NCI-H1048 (cell line): Measurements from ENCODE around the gene TMEM132D.

Source experiments
- DNase-seq: peaks from one replicate; lab custom pipeline; 2025; lab: John Stamatoyannopoulos, UW

Gene TMEM132D

GRCh38 chr12:129825316-129825715 lies 78.5 kb downstream of the TMEM132D start:
- no peak for DNase-seq

GRCh38 chr12:129821964-129822363 lies 81.9 kb downstream of the TMEM132D start:
- no peak for DNase-seq

- DNase-seq, result no peak
Observed at GRCh38 chr12:129819391-129819790, 84.4 kb downstream of the TMEM132D start.

GRCh38 chr12:129815846-129816245 lies 88.0 kb downstream of the TMEM132D start:
- DNase-seq, result no peak

GRCh38 chr12:129811963-129812362 lies 91.9 kb downstream of the TMEM132D start:
- no peak for DNase-seq

- DNase-seq, result no peak
Observed at GRCh38 chr12:129807136-129807535, 96.7 kb downstream of the TMEM132D start.

GRCh38 chr12:129791396-129791795 lies 112.4 kb downstream of the TMEM132D start:
- DNase-seq, result no peak

- DNase-seq, result no peak
Observed at GRCh38 chr12:129790930-129791329, 112.9 kb downstream of the TMEM132D start.

GRCh38 chr12:129790331-129790730 lies 113.5 kb downstream of the TMEM132D start:
- DNase-seq, result no peak

- DNase-seq, result no peak
Observed at GRCh38 chr12:129789921-129790320, 113.9 kb downstream of the TMEM132D start.

- DNase-seq, result no peak
Observed at GRCh38 chr12:129788506-129789084, 115.2 kb downstream of the TMEM132D start.

- DNase-seq, result no peak
Observed at GRCh38 chr12:129779989-129780388, 123.8 kb downstream of the TMEM132D start.

GRCh38 chr12:129779033-129779432 lies 124.8 kb downstream of the TMEM132D start:
- no peak for DNase-seq

GRCh38 chr12:129776977-129777667 lies 126.7 kb downstream of the TMEM132D start:
- DNase-seq, result no peak

GRCh38 chr12:129772501-129773493 lies 131.0 kb downstream of the TMEM132D start:
- no peak for DNase-seq

GRCh38 chr12:129771238-129771637 lies 132.6 kb downstream of the TMEM132D start:
- no peak for DNase-seq

- DNase-seq, result no peak
Observed at GRCh38 chr12:129765719-129766118, 138.1 kb downstream of the TMEM132D start.

GRCh38 chr12:129762436-129762835 lies 141.4 kb downstream of the TMEM132D start:
- no peak for DNase-seq

- DNase-seq, result no peak
Observed at GRCh38 chr12:129753586-129753985, 150.2 kb downstream of the TMEM132D start.

GRCh38 chr12:129750421-129750820 lies 153.4 kb downstream of the TMEM132D start:
- DNase-seq, result no peak

- no peak for DNase-seq
Observed at GRCh38 chr12:129746318-129746717, 157.5 kb downstream of the TMEM132D start.

- DNase-seq, result no peak
Observed at GRCh38 chr12:129729170-129729569, 174.7 kb downstream of the TMEM132D start.

- no peak for DNase-seq
Observed at GRCh38 chr12:129727100-129727499, 176.7 kb downstream of the TMEM132D start.
